HCEC 1CT (cell line): ENCODE measurements around the gene SLC30A7.
A peak's percentile ranks its signal among the peaks of the same experiment; 100 is the strongest.

ENCODE experiments used
- DNase-seq: peaks from one replicate; pipeline ENCODE4 v3.0.0-alpha.2; 2017

The SLC30A7 gene

GRCh38 chr1:100989306-100990077, 93.6 kb downstream of the SLC30A7 start:
- DNase-seq: peak; percentile 88

DNA sequence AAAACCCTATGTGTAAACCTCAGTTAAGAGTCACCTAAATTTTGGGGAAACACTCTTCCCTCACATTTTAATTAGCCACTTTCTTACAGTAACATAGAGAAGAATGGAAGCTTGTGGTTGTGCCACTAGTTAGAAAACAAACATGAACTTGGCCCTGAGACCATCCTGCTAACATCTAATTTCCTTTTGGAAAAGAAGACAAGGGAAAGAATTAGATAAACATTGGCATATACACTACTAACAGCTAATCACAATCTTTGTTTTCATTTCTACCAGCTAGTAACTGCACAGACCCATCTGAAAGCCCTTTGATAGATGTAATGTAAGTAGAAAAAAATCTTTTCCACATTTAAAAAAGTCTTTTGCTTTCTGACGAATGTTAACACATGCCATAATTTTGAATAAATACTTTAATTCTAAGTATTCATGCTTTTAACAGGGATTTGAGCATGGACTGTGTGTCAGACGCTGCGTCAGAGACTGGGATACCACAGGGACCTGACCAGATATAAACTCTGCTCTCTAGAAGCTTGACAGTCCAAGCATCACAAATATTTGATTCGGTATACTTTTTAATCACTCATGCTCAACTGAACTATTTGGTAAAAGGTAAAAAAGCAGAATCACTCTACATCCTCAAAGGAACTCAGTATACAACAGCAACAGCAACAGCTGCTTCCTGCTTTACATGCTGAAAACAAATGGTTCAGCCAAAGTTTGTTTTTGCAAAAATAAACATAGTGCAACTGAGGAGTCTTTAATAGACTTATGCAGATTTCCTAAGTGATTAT, 99.5 kb downstream of the SLC30A7 start:
- DNase-seq: no peak

DNA sequence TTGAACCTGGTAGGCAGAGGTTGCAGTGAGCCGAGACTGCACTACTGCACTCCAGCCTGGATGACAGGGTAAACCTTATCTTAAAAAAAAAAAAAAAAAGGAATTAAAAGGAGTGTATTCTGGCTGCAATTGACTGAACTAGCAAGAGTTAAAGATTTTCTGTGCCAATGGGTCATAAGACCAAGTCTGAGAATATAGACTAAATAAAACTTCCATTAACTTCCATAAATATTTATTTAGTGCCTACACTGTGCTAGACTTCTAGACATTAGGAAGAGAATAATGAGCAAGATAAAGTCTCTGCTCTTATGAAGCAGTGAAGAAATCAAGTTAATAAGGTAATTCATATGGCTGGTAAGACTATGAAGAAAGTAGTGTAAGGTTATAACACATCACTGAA, 102.5 kb downstream of the SLC30A7 start:
- no peak for DNase-seq

DNA sequence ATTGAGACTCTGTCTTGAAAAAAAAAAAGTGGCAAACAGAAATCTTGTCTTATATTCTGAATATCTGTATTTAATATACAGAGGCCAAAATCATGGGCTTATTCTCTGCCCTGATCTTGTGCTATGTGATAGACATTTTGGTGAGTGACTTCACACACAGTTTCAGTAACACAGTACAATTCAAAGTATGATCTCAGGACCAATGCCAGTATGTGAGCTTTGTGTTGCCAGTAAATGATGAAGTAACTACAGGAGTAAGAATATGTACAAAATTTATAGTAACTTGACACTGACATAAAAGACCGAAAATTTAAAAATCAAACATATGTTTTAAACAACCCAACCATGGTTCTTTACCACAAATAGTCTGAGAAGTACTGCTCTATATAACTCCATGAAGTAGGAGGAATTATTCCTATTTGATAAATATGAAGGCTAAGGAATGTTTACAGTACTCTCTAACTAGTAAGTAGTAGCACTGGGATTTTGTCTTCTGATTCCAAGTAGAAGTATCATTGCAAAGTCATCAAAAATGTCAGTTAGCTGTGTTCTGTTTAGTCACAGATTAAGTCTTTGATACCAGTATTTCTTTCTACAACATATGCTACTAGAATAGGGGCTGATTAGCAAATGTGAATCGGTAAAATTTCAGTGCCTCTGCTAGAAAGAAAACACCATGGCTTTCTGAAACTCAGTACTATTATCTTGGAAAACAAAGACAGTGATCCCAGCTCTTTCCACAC, 104.4 kb downstream of the SLC30A7 start:
- no peak for DNase-seq

GRCh38 chr1:101002551-101002950, 106.7 kb downstream of the SLC30A7 start:
- DNase-seq: peak; percentile 16

- peak; percentile 17 for DNase-seq
These were observed 107.2 kb downstream of the SLC30A7 start for GRCh38 chr1:101003012-101003650.

DNA sequence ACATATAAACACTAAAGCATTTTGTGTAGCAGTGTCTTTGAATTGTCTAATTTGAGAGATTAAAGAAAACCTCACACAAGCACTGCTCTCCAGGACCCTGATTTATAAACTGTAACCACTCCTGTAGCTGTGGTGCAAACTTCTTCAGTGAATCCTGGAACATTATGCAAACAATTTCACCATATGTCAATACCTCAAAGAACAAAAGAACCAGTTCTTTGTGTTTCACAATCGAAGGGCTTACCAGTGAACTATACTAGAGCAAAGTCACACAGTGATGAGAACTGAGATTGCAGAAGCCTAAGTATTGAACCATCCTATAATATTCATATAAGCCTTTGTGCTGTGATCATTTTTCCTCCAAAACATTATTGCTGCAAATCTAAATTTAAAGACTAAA, 108.2 kb downstream of the SLC30A7 start:
- DNase-seq: peak; percentile 55

DNA sequence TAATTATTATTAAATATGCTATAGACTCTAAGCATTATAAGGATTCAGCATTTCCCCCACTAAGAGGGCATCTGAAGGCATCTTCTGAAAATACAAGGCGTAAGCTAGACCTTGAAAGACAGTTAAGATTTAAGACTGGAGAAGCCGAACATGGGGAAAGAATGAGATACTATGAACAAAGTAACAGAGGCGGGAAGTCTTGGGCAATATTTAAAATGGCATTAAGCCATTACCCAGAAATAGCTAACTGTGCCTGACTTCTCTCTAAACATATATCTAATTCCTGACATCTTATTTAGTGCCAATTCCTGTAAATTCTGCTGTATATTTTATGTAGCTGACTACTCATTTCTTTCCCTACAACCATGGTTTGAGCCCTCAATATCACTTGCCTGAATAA, 108.8 kb downstream of the SLC30A7 start:
- DNase-seq: peak; percentile 53

GRCh38 chr1:101005183-101005582, 109.3 kb downstream of the SLC30A7 start:
- DNase-seq: no peak

DNA sequence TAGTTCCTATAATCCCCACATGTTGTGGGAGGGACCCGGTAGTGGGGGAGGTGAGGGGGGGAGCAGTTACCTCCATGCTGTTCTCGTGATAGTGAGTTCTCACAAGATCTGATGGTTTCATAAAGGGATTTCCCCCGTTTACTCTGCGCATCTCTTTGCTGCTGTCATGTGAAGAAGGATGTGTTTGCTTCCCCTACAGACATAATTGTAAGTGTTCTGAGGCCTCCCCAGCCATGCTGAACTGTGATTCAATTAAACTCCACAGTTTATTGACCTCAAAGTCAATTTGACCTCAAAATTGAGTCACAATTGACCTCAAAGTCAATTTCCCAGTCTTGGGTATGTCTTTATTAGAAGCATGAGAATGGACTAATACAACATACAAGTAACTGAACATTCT, 110.0 kb downstream of the SLC30A7 start:
- peak; percentile 27 for DNase-seq

DNA sequence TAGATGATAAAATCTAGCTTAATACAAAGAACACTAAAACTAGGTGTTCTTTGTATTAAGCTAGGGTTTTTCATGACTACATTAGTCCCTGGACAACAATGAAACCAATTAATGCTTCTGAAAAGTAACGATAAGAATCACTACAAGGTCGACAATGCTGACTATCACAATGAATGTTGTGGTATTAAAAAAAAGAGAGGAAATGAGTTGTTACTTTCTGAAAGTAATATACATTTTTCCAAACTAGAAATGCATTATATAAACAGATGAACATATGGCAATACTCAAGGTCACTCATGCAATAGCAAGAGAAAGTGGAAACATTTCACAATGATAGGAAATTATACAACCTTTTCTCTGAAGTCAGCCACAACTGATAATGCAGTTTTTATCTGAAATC, 110.7 kb downstream of the SLC30A7 start:
- peak; percentile 60 for DNase-seq

DNA sequence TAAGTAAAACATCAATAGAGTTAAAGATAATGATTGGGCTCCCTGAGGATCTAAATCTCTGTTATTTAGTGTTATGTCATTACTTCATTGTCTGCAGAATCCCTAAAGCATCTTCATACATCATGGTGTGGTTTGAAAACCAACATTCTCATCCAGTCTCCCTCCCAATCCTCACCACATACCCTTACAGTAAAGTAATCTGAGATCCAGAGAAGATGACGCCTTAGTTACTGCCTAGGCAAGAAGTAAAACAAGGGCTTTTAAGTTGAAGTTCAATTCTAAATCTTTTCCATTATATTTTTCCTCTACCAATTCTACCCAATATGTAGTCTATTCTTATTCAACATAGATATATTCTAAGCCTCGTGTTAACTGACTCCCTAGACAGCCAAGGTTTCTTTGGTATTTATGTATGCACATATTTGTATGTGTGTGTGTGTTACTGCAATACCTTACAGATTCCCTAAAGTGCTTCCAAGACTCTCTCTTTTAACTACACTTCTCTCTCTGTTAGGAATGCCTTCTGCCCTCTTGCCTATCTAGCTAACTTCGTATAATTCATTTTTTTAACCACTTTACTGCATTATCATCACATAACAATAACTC, 112.4 kb downstream of the SLC30A7 start:
- no peak for DNase-seq

DNA sequence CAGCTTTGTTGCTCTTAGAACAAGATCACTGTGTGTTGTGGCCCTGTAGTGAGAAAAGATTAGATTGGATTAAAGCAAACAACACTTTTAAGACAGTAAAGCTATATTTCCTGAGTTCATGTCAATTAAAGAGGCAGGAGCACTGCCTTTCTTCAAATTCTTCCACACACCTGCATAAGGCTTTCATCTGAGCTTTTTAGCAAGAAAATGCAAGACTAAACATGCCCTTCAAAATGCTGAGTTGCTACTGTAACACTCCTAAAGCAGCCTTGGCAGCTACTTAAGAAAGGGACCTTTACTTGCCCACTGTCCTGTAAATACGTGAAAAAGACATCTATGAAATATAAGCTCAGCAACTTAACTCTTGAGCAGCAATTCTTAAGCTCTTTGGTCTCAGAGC, 117.9 kb downstream of the SLC30A7 start:
- DNase-seq: no peak

- DNase-seq: no peak
These were observed 121.6 kb downstream of the SLC30A7 start for GRCh38 chr1:101017448-101017847.

DNA sequence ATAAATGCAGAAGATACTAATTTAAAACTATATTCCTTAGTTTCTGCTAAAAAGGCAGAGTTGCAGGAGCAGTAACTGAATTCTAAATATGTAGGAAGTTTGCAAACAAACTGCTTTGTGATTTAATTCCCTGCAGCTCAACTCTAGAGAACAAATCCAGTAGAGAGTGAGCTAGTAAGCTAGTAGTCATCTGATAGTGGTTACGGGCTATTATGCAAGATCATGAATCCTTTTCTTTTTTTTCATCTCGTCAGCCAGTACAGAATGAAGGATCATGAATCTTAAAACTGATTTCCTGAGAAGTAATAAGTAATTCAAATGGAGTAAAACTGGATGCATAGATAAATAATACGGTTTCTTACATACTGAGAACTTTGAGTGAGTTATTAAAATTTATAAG, 126.4 kb downstream of the SLC30A7 start:
- peak; percentile 77 for DNase-seq

GRCh38 chr1:101025283-101025656, 129.4 kb downstream of the SLC30A7 start:
- DNase-seq: peak; percentile 13

GRCh38 chr1:101025657-101026429, 130.0 kb downstream of the SLC30A7 start, which contains the start of gene DPH5:
Gene DPH5, minus strand, starts transcription at chr1:101025784. Its CDS starts 341 bp downstream, at chr1:101025443.
- peak; percentile 91 for DNase-seq

- DNase-seq: peak; percentile 17
These were observed 130.5 kb downstream of the SLC30A7 start for GRCh38 chr1:101026430-101026788.

- DNase-seq: no peak
These were observed 131.4 kb downstream of the SLC30A7 start for GRCh38 chr1:101027194-101027772.

DNA sequence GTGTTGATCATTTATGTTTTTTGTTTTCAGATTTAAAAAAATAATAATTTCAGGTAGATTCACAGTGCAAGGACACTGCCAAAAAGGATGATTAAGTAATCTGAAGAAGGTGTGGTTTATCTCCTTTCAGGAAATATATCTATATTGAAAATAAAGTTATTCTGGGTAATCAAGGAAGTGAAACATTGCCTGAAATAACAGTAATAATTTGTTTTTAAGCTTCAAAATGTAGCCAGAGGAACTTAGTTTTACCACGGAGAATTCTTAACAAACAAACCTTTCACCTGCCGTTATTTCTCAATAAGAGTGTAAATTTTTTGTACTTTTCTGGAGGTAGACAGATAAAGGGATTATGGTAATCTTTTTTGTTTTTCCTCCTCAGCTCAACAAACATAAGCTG, 132.6 kb downstream of the SLC30A7 start:
- DNase-seq: no peak

- DNase-seq: no peak
These were observed 133.3 kb downstream of the SLC30A7 start for GRCh38 chr1:101029184-101029583.
